Lung (tissue), 12 donors: ENCODE data around the gene CMKLR1. TPM values are rescaled to one million over a fixed set of nuclear protein-coding genes. Genes with fewer than 3 reads are reported as not detected.

Experiments
- ATAC-seq: fragments of 200-7000 bp; cut with Tn5 transposase; one replicate; pipeline ENCODE4 v1.9.1; 2020; ENCODE audit warnings: moderate number of reproducible peaks; ENCODE audit not compliant: insufficient read depth, low FRiP score
- DNase-seq, 3 donors: peaks; one replicate each; pipeline ENCODE4 v3.0.0-alpha.2; 2013 to 2017
- H3K27ac ChIP-seq, 2 donors: one replicate each; pipeline ENCODE4 v1.5.1; 2013; ENCODE audit warnings: mild to moderate bottlenecking in 2 of 2, moderate library complexity in 2 of 2, control low read depth in 1 of 2, inconsistent platforms in 1 of 2, low read depth in 1 of 2, low read length in 1 of 2
- H3K27me3 ChIP-seq, 3 donors: one replicate each; pipeline ENCODE4 v1.5.1; 2013; ENCODE audit warnings: low read length in 2 of 3; ENCODE audit not compliant: control insufficient read depth in 3 of 3, insufficient read depth in 3 of 3
- H3K36me3 ChIP-seq, 4 donors: one replicate each; pipeline ENCODE4 v1.5.1; 2013; ENCODE audit warnings: low read length in 4 of 4, mild to moderate bottlenecking in 1 of 4, moderate library complexity in 1 of 4; ENCODE audit not compliant: control insufficient read depth in 4 of 4, insufficient read depth in 4 of 4
- H3K4me1 ChIP-seq, 5 donors: one replicate each; pipeline ENCODE4 v1.5.1; 2013; ENCODE audit warnings: low read length in 5 of 5, mild to moderate bottlenecking in 2 of 5, moderate library complexity in 1 of 5; ENCODE audit not compliant: control insufficient read depth in 5 of 5, insufficient read depth in 5 of 5
- H3K4me3 ChIP-seq: one replicate; pipeline ENCODE4 v1.5.1; 2013; ENCODE audit warnings: mild to moderate bottlenecking, control low read depth, moderate library complexity
- H3K9ac ChIP-seq, 2 donors: one replicate each; pipeline ENCODE4 v1.5.1; 2013; ENCODE audit warnings: low read length in 2 of 2, control low read depth in 1 of 2; ENCODE audit not compliant: insufficient read depth in 1 of 2
- H3K9me3 ChIP-seq, 4 donors: one replicate each; pipeline ENCODE4 v1.5.1; 2013; ENCODE audit warnings: low read length in 3 of 4, mild to moderate bottlenecking in 1 of 4, moderate library complexity in 1 of 4; ENCODE audit not compliant: control insufficient read depth in 4 of 4, insufficient read depth in 3 of 4
- CTCF ChIP-seq: IDR thresholded peaks from 2 replicates; pipeline ENCODE4 v1.5.1; 2012; ENCODE audit warnings: mild to moderate bottlenecking; ENCODE audit errors: control extremely low read depth, extremely low read depth
- WGBS, 2 donors: extraction: QIAGEN DNeasy Blood & Tissue Kit; methylation state at CpG; one replicate each; pipeline ENCODE4 v1.1.7; 2013; 5-methylcytosine and 5-hydroxymethylcytosine counted together
- polyA plus RNA-seq, 2 donors: library from polyadenylated mRNA; stranded (reverse); fragments of 200-250 nt; gene quantifications; one replicate each; pipeline ENCODE4 v1.2.1, GENCODE V29; 2013
- total RNA-seq, 2 donors: library from RNA; depleted of rRNA in 1 of 2; stranded (reverse); fragments of >200 nt in 1 of 2; gene quantifications; one replicate each; pipeline ENCODE4 v1.2.1, GENCODE V29; 2014 to 2021
- donor health status: control.
- donor health status: control.
- donor health status: Bipolar disorder and iron deficiency.
- donor health status: healthy.
- donor health status: DM: yes; HTN: yes; CAD: no.

Gene CMKLR1
- total and polyA plus RNA-seq, 4 donors: 4.4 to 20.5 (median 17.5) TPM

- no peaks in the 10 kb centered on the region for H3K27me3 ChIP-seq
- TF ChIP-seq CTCF: no peak
- 30% methylated on average over 3 of the region's 3 CpGs for WGBS, 2 donors
- peak overlapping the region in 1 of 2 donors; percentile 78 for H3K27ac ChIP-seq
- H3K9me3 ChIP-seq: peaks cover 0 to 2% (median under 1%) of the 10 kb centered on the region in 4 donors
- peak; percentile 23 to 47 (median 35) for DNase-seq
- ATAC-seq: peak; percentile 61
- no peak overlapping the region for H3K9ac ChIP-seq
- no peak overlapping the region for H3K4me3 ChIP-seq
- H3K4me1 ChIP-seq: peaks cover 0 to 29% (median 15%) of the 10 kb centered on the region in 5 donors
- peaks cover 0 to 10% (median 3%) of the 10 kb centered on the region in 4 donors for H3K36me3 ChIP-seq
Measured at GRCh38 chr12:108332791-108333382, 6.2 kb downstream of the CMKLR1 start.

GRCh38 chr12:108328420-108328819, 10.7 kb downstream of the CMKLR1 start:
- TF ChIP-seq CTCF: no peak
- Histone ChIP-seq H3K4me1 (peaks cover 0 to 31% (median 15%) of the 10 kb centered on the region in 5 donors), H3K27ac (peak overlapping the region in 1 of 2 donors; percentile 46), H3K36me3 (peaks cover 0 to 10% (median 3%) of the 10 kb centered on the region in 4 donors), H3K9ac (no peak overlapping the region), H3K27me3 (no peaks in the 10 kb centered on the region), H3K9me3 (peaks cover 0 to 2% (median under 1%) of the 10 kb centered on the region in 4 donors), H3K4me3 (no peak overlapping the region)
- DNase-seq: no peak
- ATAC-seq: no peak
- 82 to 85% methylated on average over 7 of the region's 7 CpGs for WGBS, 2 donors

GRCh38 chr12:108327621-108328344, 11.3 kb downstream of the CMKLR1 start:
- no peak for TF ChIP-seq CTCF
- 67 to 76% methylated on average over 15 of the region's 15 CpGs for WGBS, 2 donors
- Histone ChIP-seq H3K36me3 (peaks cover 0 to 10% (median 4%) of the 10 kb centered on the region in 4 donors), H3K9ac (peak overlapping the region in 1 of 2 donors; percentile 8), H3K4me3 (no peak overlapping the region), H3K9me3 (peaks cover 0 to 2% (median under 1%) of the 10 kb centered on the region in 4 donors), H3K27ac (peak overlapping the region; percentile 7 to 46), H3K27me3 (peaks cover 0 to under 1% (median 0%) of the 10 kb centered on the region in 3 donors), H3K4me1 (peaks cover 0 to 27% (median 11%) of the 10 kb centered on the region in 5 donors)
- ATAC-seq (no peak), DNase-seq (peak in 2 of 3 donors; percentile 50 to 63)
